Measurements from ENCODE around the gene ORMDL3. TPM values are rescaled to one million over a fixed set of nuclear protein-coding genes. Genes with fewer than 3 reads are reported as not detected.
A peak's percentile ranks its signal among the peaks of the same experiment; 100 is the strongest.

The ORMDL3 gene
- total and polyA plus RNA-seq, 4 donors: 44.2 to 74.0 (median 47.7) TPM

- WGBS, 2 donors: 60 to 61% methylated on average over 17 of the region's 17 CpGs
- H3K4me1 ChIP-seq (ENCODE audit: control insufficient read depth in 1 of 2, insufficient read depth in 2 of 2, low read length in 2 of 2): peaks cover 3 to 6% of the 10 kb centered on the region in 2 donors
- no peak for ATAC-seq (ENCODE audit: low FRiP score)
- intact Hi-C loops (cut with DNase I): loop anchor here in 1 of 2 donors (5.0 kb wide), 1 partner anchor 38 kb away; the partner anchor contains the start of gene GSDMA
- no peaks in the 10 kb centered on the region for H3K9me3 ChIP-seq (ENCODE audit: control insufficient read depth, low read length)
- peaks cover 0 to 9% of the 10 kb centered on the region in 2 donors for H3K36me3 ChIP-seq (ENCODE audit: control insufficient read depth in 1 of 2, insufficient read depth in 2 of 2, low read length in 1 of 2)
- no peaks in the 10 kb centered on the region for H3K27me3 ChIP-seq (ENCODE audit: control insufficient read depth in 1 of 2, insufficient read depth in 2 of 2, low read length in 1 of 2)
- no peak overlapping the region for H3K27ac ChIP-seq (ENCODE audit: low read depth in 1 of 2, low read length in 2 of 2)
- no peak overlapping the region for H3K4me3 ChIP-seq (ENCODE audit: low read length in 2 of 2)
- peak in 1 of 2 donors; percentile 27 for DNase-seq
These were observed 3.3 kb downstream of the ORMDL3 start for GRCh38 chr17:39923836-39924690.

- Histone ChIP-seq H3K27ac (ENCODE audit: low read depth in 1 of 2, low read length in 2 of 2) (no peak overlapping the region), H3K4me1 (ENCODE audit: control insufficient read depth in 1 of 2, insufficient read depth in 2 of 2, low read length in 2 of 2) (peaks cover 0 to under 1% of the 10 kb centered on the region in 2 donors), H3K9me3 (ENCODE audit: control insufficient read depth, low read length) (no peaks in the 10 kb centered on the region), H3K27me3 (ENCODE audit: control insufficient read depth in 1 of 2, insufficient read depth in 2 of 2, low read length in 1 of 2) (no peaks in the 10 kb centered on the region), H3K4me3 (ENCODE audit: low read length in 2 of 2) (no peak overlapping the region), H3K36me3 (ENCODE audit: control insufficient read depth in 1 of 2, insufficient read depth in 2 of 2, low read length in 1 of 2) (peaks cover 0 to 10% of the 10 kb centered on the region in 2 donors)
- ATAC-seq (ENCODE audit: low FRiP score) (no peak), DNase-seq (no peak)
- WGBS, 2 donors: 84 to 89% methylated on average over 6 of the region's 6 CpGs
- intact Hi-C loops (cut with DNase I): loop anchor here in 1 of 2 donors (5.0 kb wide), 1 partner anchor 39 kb away; the partner anchor contains the start of gene GSDMA
These were observed 4.2 kb downstream of the ORMDL3 start for GRCh38 chr17:39923230-39923629.

- Histone ChIP-seq H3K9me3 (ENCODE audit: control insufficient read depth, low read length) (no peaks in the 10 kb centered on the region), H3K27ac (ENCODE audit: low read depth in 1 of 2, low read length in 2 of 2) (no peak overlapping the region), H3K4me1 (ENCODE audit: control insufficient read depth in 1 of 2, insufficient read depth in 2 of 2, low read length in 2 of 2) (no peaks in the 10 kb centered on the region), H3K36me3 (ENCODE audit: control insufficient read depth in 1 of 2, insufficient read depth in 2 of 2, low read length in 1 of 2) (peaks cover 0 to 10% of the 10 kb centered on the region in 2 donors), H3K4me3 (ENCODE audit: low read length in 2 of 2) (no peak overlapping the region), H3K27me3 (ENCODE audit: control insufficient read depth in 1 of 2, insufficient read depth in 2 of 2, low read length in 1 of 2) (no peaks in the 10 kb centered on the region)
- DNase-seq (no peak), ATAC-seq (ENCODE audit: low FRiP score) (no peak)
- intact Hi-C loops (cut with DNase I): loop anchor here in 1 of 2 donors (5.0 kb wide), 1 partner anchor 40 kb away; the partner anchor contains the start of gene GSDMA
- 92 to 93% methylated on average over 6 of the region's 6 CpGs for WGBS, 2 donors
These were observed 5.4 kb downstream of the ORMDL3 start for GRCh38 chr17:39922006-39922405.

- Histone ChIP-seq H3K27ac (ENCODE audit: low read depth in 1 of 2, low read length in 2 of 2) (no peak overlapping the region), H3K9me3 (ENCODE audit: control insufficient read depth, low read length) (no peaks in the 10 kb centered on the region), H3K4me1 (ENCODE audit: control insufficient read depth in 1 of 2, insufficient read depth in 2 of 2, low read length in 2 of 2) (no peaks in the 10 kb centered on the region), H3K36me3 (ENCODE audit: control insufficient read depth in 1 of 2, insufficient read depth in 2 of 2, low read length in 1 of 2) (peaks cover 0 to 10% of the 10 kb centered on the region in 2 donors), H3K4me3 (ENCODE audit: low read length in 2 of 2) (no peak overlapping the region), H3K27me3 (ENCODE audit: control insufficient read depth in 1 of 2, insufficient read depth in 2 of 2, low read length in 1 of 2) (no peaks in the 10 kb centered on the region)
- no peak for DNase-seq
- intact Hi-C loops (cut with DNase I): loop anchor here in 1 of 2 donors (5.0 kb wide), 1 partner anchor 41 kb away; the partner anchor contains the start of gene GSDMA
- WGBS, 2 donors: 82 to 87% methylated on average over 5 of the region's 5 CpGs
- no peak for ATAC-seq (ENCODE audit: low FRiP score)
These were observed 6.1 kb downstream of the ORMDL3 start for GRCh38 chr17:39921323-39921722.

GRCh38 chr17:39920218-39921210 lies 6.9 kb downstream of the ORMDL3 start:
- Histone ChIP-seq H3K27ac (ENCODE audit: low read depth in 1 of 2, low read length in 2 of 2) (no peak overlapping the region), H3K4me3 (ENCODE audit: low read length in 2 of 2) (no peak overlapping the region), H3K4me1 (ENCODE audit: control insufficient read depth in 1 of 2, insufficient read depth in 2 of 2, low read length in 2 of 2) (no peaks in the 10 kb centered on the region), H3K27me3 (ENCODE audit: control insufficient read depth in 1 of 2, insufficient read depth in 2 of 2, low read length in 1 of 2) (no peaks in the 10 kb centered on the region), H3K36me3 (ENCODE audit: control insufficient read depth in 1 of 2, insufficient read depth in 2 of 2, low read length in 1 of 2) (peaks cover 0 to 10% of the 10 kb centered on the region in 2 donors), H3K9me3 (ENCODE audit: control insufficient read depth, low read length) (no peaks in the 10 kb centered on the region)
- DNase-seq: peak in 1 of 2 donors; percentile 24
- ATAC-seq (ENCODE audit: low FRiP score): no peak
- WGBS, 2 donors: 77 to 78% methylated on average over 19 of the region's 19 CpGs
- intact Hi-C loops (cut with DNase I): loop anchor here in 1 of 2 donors (5.0 kb wide), 1 partner anchor 42 kb away; the partner anchor contains the start of gene GSDMA

GRCh38 chr17:39919087-39919683 lies 8.2 kb downstream of the ORMDL3 start:
- ATAC-seq (ENCODE audit: low FRiP score) (no peak), DNase-seq (no peak)
- Histone ChIP-seq H3K27me3 (ENCODE audit: control insufficient read depth in 1 of 2, insufficient read depth in 2 of 2, low read length in 1 of 2) (no peaks in the 10 kb centered on the region), H3K4me3 (ENCODE audit: low read length in 2 of 2) (no peak overlapping the region), H3K36me3 (ENCODE audit: control insufficient read depth in 1 of 2, insufficient read depth in 2 of 2, low read length in 1 of 2) (peaks cover 0 to 10% of the 10 kb centered on the region in 2 donors), H3K4me1 (ENCODE audit: control insufficient read depth in 1 of 2, insufficient read depth in 2 of 2, low read length in 2 of 2) (no peaks in the 10 kb centered on the region), H3K9me3 (ENCODE audit: control insufficient read depth, low read length) (no peaks in the 10 kb centered on the region), H3K27ac (ENCODE audit: low read depth in 1 of 2, low read length in 2 of 2) (no peak overlapping the region)
- 96 to 98% methylated on average over 9 of the region's 9 CpGs for WGBS, 2 donors
- intact Hi-C loops (cut with DNase I): no loop called here

GRCh38 chr17:39916918-39917317 lies 10.5 kb downstream of the ORMDL3 start:
- ATAC-seq (ENCODE audit: low FRiP score) (no peak), DNase-seq (no peak)
- intact Hi-C loops (cut with DNase I): no loop called here
- H3K4me1 ChIP-seq (ENCODE audit: control insufficient read depth in 1 of 2, insufficient read depth in 2 of 2, low read length in 2 of 2): no peaks in the 10 kb centered on the region
- no peak overlapping the region for H3K4me3 ChIP-seq (ENCODE audit: low read length in 2 of 2)
- no peak overlapping the region for H3K27ac ChIP-seq (ENCODE audit: low read depth in 1 of 2, low read length in 2 of 2)
- H3K9me3 ChIP-seq (ENCODE audit: control insufficient read depth, low read length): no peaks in the 10 kb centered on the region
- H3K27me3 ChIP-seq (ENCODE audit: control insufficient read depth in 1 of 2, insufficient read depth in 2 of 2, low read length in 1 of 2): no peaks in the 10 kb centered on the region
- H3K36me3 ChIP-seq (ENCODE audit: control insufficient read depth in 1 of 2, insufficient read depth in 2 of 2, low read length in 1 of 2): peaks cover 0 to 3% of the 10 kb centered on the region in 2 donors
- WGBS, 2 donors: 87 to 90% methylated on average over 7 of the region's 7 CpGs

GRCh38 chr17:39915559-39915958 lies 11.8 kb downstream of the ORMDL3 start:
- no peak overlapping the region for H3K4me3 ChIP-seq (ENCODE audit: low read length in 2 of 2)
- intact Hi-C loops (cut with DNase I): no loop called here
- no peak for DNase-seq
- peaks cover 0 to 3% of the 10 kb centered on the region in 2 donors for H3K36me3 ChIP-seq (ENCODE audit: control insufficient read depth in 1 of 2, insufficient read depth in 2 of 2, low read length in 1 of 2)
- WGBS, 2 donors: 74 to 81% methylated on average over 4 of the region's 4 CpGs
- no peak for ATAC-seq (ENCODE audit: low FRiP score)
- no peaks in the 10 kb centered on the region for H3K9me3 ChIP-seq (ENCODE audit: control insufficient read depth, low read length)
- no peaks in the 10 kb centered on the region for H3K4me1 ChIP-seq (ENCODE audit: control insufficient read depth in 1 of 2, insufficient read depth in 2 of 2, low read length in 2 of 2)
- H3K27ac ChIP-seq (ENCODE audit: low read depth in 1 of 2, low read length in 2 of 2): no peak overlapping the region
- no peaks in the 10 kb centered on the region for H3K27me3 ChIP-seq (ENCODE audit: control insufficient read depth in 1 of 2, insufficient read depth in 2 of 2, low read length in 1 of 2)
